HG03280 (cell line): Measurements from ENCODE around the gene TBC1D8.

ENCODE experiments used
- ATAC-seq: cut with Tn5 transposase; IDR thresholded peaks from one replicate; pipeline ENCODE4 v1.9.1; 2021; ENCODE audit warnings: mild to moderate bottlenecking, moderate library complexity; ENCODE audit not compliant: unreplicated experiment

TBC1D8 gene

GRCh38 chr2:100962366-100963025 lies 188.7 kb downstream of the TBC1D8 start:
- no peak for ATAC-seq

- no peak for ATAC-seq
Observed at GRCh38 chr2:100960688-100961087, 190.5 kb downstream of the TBC1D8 start.

GRCh38 chr2:100959225-100959880 lies 191.8 kb downstream of the TBC1D8 start:
- ATAC-seq = no peak

GRCh38 chr2:100957996-100958653 lies 193.1 kb downstream of the TBC1D8 start:
- ATAC-seq = no peak
